H9 (cell line): ENCODE measurements around the gene DPP8. TPM values are rescaled to one million over a fixed set of nuclear protein-coding genes. Genes with fewer than 3 reads are reported as not detected.

Experiments used
- DNase-seq: peaks from one replicate; pipeline ENCODE4 v3.0.0-alpha.2; 2017
- H2AFZ ChIP-seq: one replicate; pipeline ENCODE4 v1.6.1; 2013; ENCODE audit warnings: mild to moderate bottlenecking, low read length, control low read depth, moderate library complexity
- H2AK5ac ChIP-seq: 2 replicates; pipeline ENCODE4 v1.6.1; 2013; ENCODE audit warnings: low read length, control low read depth, mixed read lengths; ENCODE audit not compliant: insufficient read length
- H2BK120ac ChIP-seq: one replicate; pipeline ENCODE4 v1.6.1; 2013; ENCODE audit warnings: low read depth, mild to moderate bottlenecking, low read length, control low read depth, inconsistent platforms; ENCODE audit not compliant: poor library complexity, severe bottlenecking
- H2BK12ac ChIP-seq: 2 replicates; pipeline ENCODE4 v1.6.1; 2013; ENCODE audit warnings: low read length, control low read depth, mixed read lengths, low read depth; ENCODE audit not compliant: insufficient read length
- H2BK15ac ChIP-seq: 2 replicates; pipeline ENCODE4 v1.6.1; 2013; ENCODE audit warnings: low read depth, low read length, control low read depth
- H2BK20ac ChIP-seq: one replicate; pipeline ENCODE4 v1.6.1; 2013; ENCODE audit warnings: low read depth, mild to moderate bottlenecking, low read length, control low read depth, inconsistent platforms; ENCODE audit not compliant: poor library complexity, severe bottlenecking
- H2BK5ac ChIP-seq: 2 replicates; pipeline ENCODE4 v1.6.1; 2013; ENCODE audit warnings: low read length, control low read depth, mixed read lengths; ENCODE audit not compliant: insufficient read length
- H3K14ac ChIP-seq: 2 replicates; pipeline ENCODE4 v1.6.1; 2013; ENCODE audit warnings: low read length, control low read depth; ENCODE audit not compliant: insufficient read depth
- H3K18ac ChIP-seq: 2 replicates; pipeline ENCODE4 v1.6.1; 2013; ENCODE audit warnings: low read depth, mild to moderate bottlenecking, mixed read lengths, low read length, control low read depth; ENCODE audit not compliant: insufficient read length
- H3K23ac ChIP-seq: 2 replicates; pipeline ENCODE4 v1.6.1; 2013; ENCODE audit warnings: low read length, control low read depth, mixed read lengths, low read depth; ENCODE audit not compliant: insufficient read length
- H3K23me2 ChIP-seq: 2 replicates; pipeline ENCODE4 v1.6.1; 2013; ENCODE audit warnings: low read depth, mild to moderate bottlenecking, mixed read lengths, low read length, control low read depth; ENCODE audit not compliant: insufficient read length, poor library complexity, severe bottlenecking
- H3K27ac ChIP-seq: 2 replicates; pipeline ENCODE4 v1.5.1; 2013; ENCODE audit warnings: low read length, control low read depth, mixed read lengths, low read depth; ENCODE audit not compliant: insufficient read length
- H3K27me3 ChIP-seq: 2 replicates; pipeline ENCODE4 v1.6.1; 2013; ENCODE audit warnings: low read length, control low read depth, inconsistent platforms; ENCODE audit not compliant: insufficient read depth
- H3K4ac ChIP-seq: 2 replicates; pipeline ENCODE4 v1.6.1; 2013; ENCODE audit warnings: low read depth, mild to moderate bottlenecking, control low read depth, inconsistent platforms, low read length, moderate library complexity
- H3K4me1 ChIP-seq: 2 replicates; pipeline ENCODE4 v1.6.1; 2013; ENCODE audit warnings: low read length, control low read depth, inconsistent platforms; ENCODE audit not compliant: insufficient read depth
- H3K4me2 ChIP-seq: 2 replicates; pipeline ENCODE4 v1.6.1; 2013; ENCODE audit warnings: low read length, control low read depth, mixed read lengths; ENCODE audit not compliant: insufficient read length, insufficient read depth
- H3K56ac ChIP-seq: 2 replicates; pipeline ENCODE4 v1.6.1; 2013; ENCODE audit warnings: low read depth, mild to moderate bottlenecking, mixed read lengths, low read length, control low read depth; ENCODE audit not compliant: insufficient read length
- H3K79me1 ChIP-seq: 2 replicates; pipeline ENCODE4 v1.6.1; 2013; ENCODE audit warnings: low read depth, mild to moderate bottlenecking, moderate library complexity, low read length, control low read depth, inconsistent platforms; ENCODE audit not compliant: insufficient read depth, poor library complexity, severe bottlenecking
- H3K79me2 ChIP-seq: 2 replicates; pipeline ENCODE4 v1.6.1; 2013; ENCODE audit warnings: low read length, control low read depth, inconsistent platforms; ENCODE audit not compliant: insufficient read depth
- H3K9ac ChIP-seq: 2 replicates; pipeline ENCODE4 v1.6.1; 2013; ENCODE audit warnings: low read length, control low read depth, mixed read lengths; ENCODE audit not compliant: insufficient read length; ENCODE audit errors: extremely low read depth
- H3K9me3 ChIP-seq: one replicate; pipeline ENCODE4 v1.6.1; 2013; ENCODE audit warnings: low read depth, low read length, inconsistent platforms; ENCODE audit not compliant: control insufficient read depth
- H3T11ph ChIP-seq: one replicate; pipeline ENCODE4 v1.6.1; 2013; ENCODE audit warnings: mild to moderate bottlenecking, low read length, control low read depth, inconsistent platforms
- H4K20me1 ChIP-seq: one replicate; pipeline ENCODE4 v1.6.1; 2013; ENCODE audit not compliant: control insufficient read depth, insufficient read length, insufficient read depth
- H4K5ac ChIP-seq: 2 replicates; pipeline ENCODE4 v1.6.1; 2013; ENCODE audit warnings: low read depth, mild to moderate bottlenecking, mixed read lengths, low read length, control low read depth; ENCODE audit not compliant: insufficient read length
- H4K8ac ChIP-seq: replicated peaks from 2 replicates; pipeline ENCODE4 v1.6.1; 2013; ENCODE audit warnings: low read length, control low read depth, mixed read lengths, low read depth; ENCODE audit not compliant: insufficient read length
- H4K91ac ChIP-seq: 2 replicates; pipeline ENCODE4 v1.6.1; 2013; ENCODE audit warnings: low read depth, mild to moderate bottlenecking, moderate library complexity, mixed read lengths, low read length, control low read depth; ENCODE audit not compliant: insufficient read length
- H3K27ac Mint-ChIP-seq, 3 experiments: 2 replicates in 2 of 3; 3 replicates in 1 of 3; pipeline ENCODE4 v1.8.0; 2020 to 2021; ENCODE audit warnings: mixed read lengths in 3 of 3, mild to moderate bottlenecking in 1 of 3, moderate library complexity in 1 of 3
- H3K27me3 Mint-ChIP-seq: 2 replicates; pipeline ENCODE4 v1.8.0; 2021; ENCODE audit warnings: low read depth, mild to moderate bottlenecking, moderate library complexity, mixed read lengths
- H3K36me3 Mint-ChIP-seq, 3 experiments: 2 replicates in 2 of 3; 3 replicates in 1 of 3; pipeline ENCODE4 v1.8.0; 2020 to 2021; ENCODE audit warnings: low read depth in 3 of 3, mixed read lengths in 3 of 3; ENCODE audit not compliant: insufficient read depth in 1 of 3
- H3K4me1 Mint-ChIP-seq, 2 experiments: 2 replicates each; pipeline ENCODE4 v1.8.0; 2020; ENCODE audit warnings: mixed read lengths in 2 of 2
- H3K4me3 Mint-ChIP-seq, 2 experiments: 2 replicates in 1 of 2; 3 replicates in 1 of 2; pipeline ENCODE4 v1.8.0; 2020 to 2021; ENCODE audit warnings: mild to moderate bottlenecking in 2 of 2, mixed read lengths in 2 of 2, moderate library complexity in 1 of 2
- H3K9me3 Mint-ChIP-seq, 2 experiments: 2 replicates in 1 of 2; 3 replicates in 1 of 2; pipeline ENCODE4 v1.8.0; 2020; ENCODE audit warnings: mild to moderate bottlenecking in 2 of 2, mixed read lengths in 2 of 2, moderate library complexity in 1 of 2
- CTCF ChIP-seq: fragments of 200-600 bp; sonication (generic); conservative IDR thresholded peaks from 3 replicates; pipeline ENCODE4 v1.8.0; 2021; ENCODE audit warnings: antibody characterized with exemption, mild to moderate bottlenecking
- total RNA-seq: library from RNA; stranded (reverse); gene quantifications from 2 replicates; pipeline ENCODE4 v1.2.1, GENCODE V29; 2021

Gene DPP8
- total RNA-seq, 1 experiment from 2014 or later = 26.6 TPM

- H3K36me3 Mint-ChIP-seq = peaks cover 14 to 51% (median 36%) of the 10 kb centered on the region in 3 experiments; a peak in 6 of 7 replicates
These were observed 66.9 kb downstream of the DPP8 start for GRCh38 chr15:65450556-65450955.

More at GRCh38 chr15:65450556-65450955, 66.9 kb downstream of the DPP8 start:
- no peak overlapping the region for H2BK12ac ChIP-seq
- H3K56ac ChIP-seq = no peak overlapping the region
- H3K27ac Mint-ChIP-seq = no peak overlapping the region
- no peaks in the 10 kb centered on the region for H3K27me3 ChIP-seq
- H2BK15ac ChIP-seq = no peak overlapping the region
- no peaks in the 10 kb centered on the region for H3K9me3 ChIP-seq
- H3K4ac ChIP-seq = no peak overlapping the region
- no peak overlapping the region for H3T11ph ChIP-seq
- H2AK5ac ChIP-seq = no peak overlapping the region
- TF ChIP-seq CTCF = no peak
- H3K79me1 ChIP-seq = no peaks in the 10 kb centered on the region
- no peak overlapping the region for H3K18ac ChIP-seq
- H3K4me1 Mint-ChIP-seq = no peaks in the 10 kb centered on the region
- DNase-seq = no peak
- no peaks in the 10 kb centered on the region for H3K27me3 Mint-ChIP-seq
- H2BK120ac ChIP-seq = no peak overlapping the region
- H2BK5ac ChIP-seq = no peak overlapping the region
- H4K91ac ChIP-seq = no peak overlapping the region
- no peak overlapping the region for H3K23ac ChIP-seq
- no peaks in the 10 kb centered on the region for H4K20me1 ChIP-seq
- no peak overlapping the region for H2BK20ac ChIP-seq
- H3K23me2 ChIP-seq = no peaks in the 10 kb centered on the region
- no peaks in the 10 kb centered on the region for H3K9me3 Mint-ChIP-seq
- H2AFZ ChIP-seq = no peak overlapping the region
- H3K4me3 Mint-ChIP-seq = no peak overlapping the region
- no peak overlapping the region for H4K5ac ChIP-seq
- H3K79me2 ChIP-seq = peaks cover 2% of the 10 kb centered on the region; the same call in 1 of the 2 replicates
- H4K8ac ChIP-seq = no peak overlapping the region
- H3K27ac ChIP-seq = no peak overlapping the region
- no peaks in the 10 kb centered on the region for H3K4me1 ChIP-seq
- no peak overlapping the region for H3K14ac ChIP-seq
- no peak overlapping the region for H3K4me2 ChIP-seq
- no peak overlapping the region for H3K9ac ChIP-seq
